IPS-NIHi7 (cell line): ENCODE measurements around the gene CHML.

Experiments used
- DNase-seq: peaks from one replicate; pipeline ENCODE4 v3.0.0; 2012; ENCODE audit warnings: mixed read lengths; ENCODE audit errors: extremely low spot score

The CHML gene

DNA sequence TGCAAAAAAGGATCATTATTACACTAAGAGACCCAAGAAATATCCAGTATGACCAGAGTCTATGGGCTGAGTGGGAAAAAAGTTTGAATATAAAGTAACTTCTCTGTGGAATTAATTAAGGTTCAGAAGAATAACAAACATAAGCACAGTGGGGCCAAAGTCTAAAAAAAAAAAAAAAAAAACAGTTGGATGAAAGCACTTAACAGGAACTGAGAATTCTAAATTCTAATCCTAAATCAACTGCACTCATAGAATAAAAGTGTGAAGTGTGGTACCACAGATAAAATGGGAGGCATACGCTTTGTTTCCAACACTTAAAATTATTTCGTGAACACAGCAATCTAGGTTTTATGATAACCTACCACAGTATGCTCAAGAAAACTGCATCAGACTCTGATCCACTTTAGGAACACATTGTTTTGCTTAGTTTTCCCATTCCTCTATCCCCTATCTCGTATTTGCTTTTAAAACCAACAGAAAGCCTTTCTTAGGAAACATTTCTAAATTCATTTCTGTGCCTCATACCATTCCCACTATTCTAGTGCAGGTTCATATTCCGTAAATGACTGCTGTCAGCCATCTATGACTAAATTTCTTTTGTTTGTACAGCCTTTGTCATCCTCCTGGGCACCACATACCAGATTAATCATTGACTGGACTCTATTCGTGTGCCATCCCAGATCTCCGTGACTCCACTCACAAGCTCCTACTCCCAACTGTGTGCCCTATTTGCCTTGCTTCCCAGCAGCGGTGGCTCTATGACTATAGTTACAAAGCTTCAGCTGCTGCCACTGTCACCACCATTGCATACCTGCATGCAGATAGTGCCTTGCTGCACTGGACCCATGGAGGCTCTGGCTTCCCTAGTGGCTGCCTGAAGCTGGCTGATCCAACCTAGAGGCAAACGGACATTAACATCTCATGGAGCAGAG is 24.9 kb downstream of the CHML start:
- no peak for DNase-seq

DNA sequence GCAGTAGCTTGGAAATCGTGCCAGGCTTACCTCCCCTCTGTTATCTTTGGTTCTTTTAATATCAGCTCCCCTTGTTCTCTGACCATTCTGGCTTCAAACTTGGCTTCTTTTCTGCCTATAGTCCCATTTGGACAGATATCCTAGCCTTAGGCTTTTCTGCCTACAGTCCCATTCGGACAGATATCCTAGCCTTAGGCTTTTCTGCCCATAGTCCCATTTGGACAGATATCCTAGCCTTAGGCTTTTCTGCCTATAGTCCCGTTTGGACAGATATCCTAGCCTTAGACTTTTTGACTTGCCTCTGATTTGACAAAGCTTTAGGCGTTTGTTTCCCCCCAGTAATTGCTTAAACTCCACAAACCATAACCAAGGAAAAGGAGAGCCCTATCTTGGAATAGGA is 25.6 kb downstream of the CHML start:
- DNase-seq: no peak

- no peak for DNase-seq
Measured at GRCh38 chr1:241614144-241614543, 26.0 kb downstream of the CHML start.

DNA sequence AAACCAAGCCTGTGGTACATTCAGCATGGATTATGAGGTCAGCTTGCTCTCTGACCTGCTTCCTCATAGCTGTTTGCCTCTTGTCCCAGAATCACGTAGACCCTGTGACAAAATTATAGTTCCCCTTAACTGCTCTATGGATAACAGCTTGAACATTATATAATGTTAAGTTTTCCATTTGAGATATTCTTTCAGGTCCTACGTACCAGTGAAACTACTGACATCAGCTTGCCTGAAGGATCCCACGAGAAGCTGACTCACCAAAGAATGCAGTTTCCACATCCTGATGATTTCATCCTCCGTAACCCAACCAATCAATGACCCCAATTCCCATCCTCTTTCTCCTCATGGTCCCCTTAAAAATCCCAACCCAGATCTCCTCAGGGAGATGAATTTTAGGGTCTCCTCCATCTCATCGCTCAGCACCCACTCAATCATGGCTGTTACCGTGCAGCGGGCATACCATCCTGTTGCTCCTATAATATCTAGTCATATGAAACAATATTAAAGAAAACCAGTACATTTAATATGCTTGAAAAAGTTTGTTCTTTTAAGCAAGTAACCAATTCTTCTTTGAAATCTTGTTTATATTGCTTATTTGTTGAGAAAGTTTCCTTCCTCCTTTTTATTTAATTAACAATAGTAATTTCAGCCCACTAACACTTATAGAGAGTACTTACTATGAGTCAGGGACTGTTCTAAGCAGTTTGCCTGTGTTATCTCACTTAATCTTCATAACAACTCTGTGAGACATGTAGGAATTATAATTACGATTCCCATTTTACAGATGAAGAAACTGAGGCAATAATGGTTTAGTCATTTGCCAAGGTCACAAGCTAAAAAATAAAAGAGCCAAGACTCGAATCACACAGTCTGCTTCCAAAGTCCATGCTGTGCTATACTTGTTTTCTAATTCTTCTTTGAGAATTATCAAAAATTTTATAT is 27.4 kb downstream of the CHML start:
- DNase-seq: no peak

DNA sequence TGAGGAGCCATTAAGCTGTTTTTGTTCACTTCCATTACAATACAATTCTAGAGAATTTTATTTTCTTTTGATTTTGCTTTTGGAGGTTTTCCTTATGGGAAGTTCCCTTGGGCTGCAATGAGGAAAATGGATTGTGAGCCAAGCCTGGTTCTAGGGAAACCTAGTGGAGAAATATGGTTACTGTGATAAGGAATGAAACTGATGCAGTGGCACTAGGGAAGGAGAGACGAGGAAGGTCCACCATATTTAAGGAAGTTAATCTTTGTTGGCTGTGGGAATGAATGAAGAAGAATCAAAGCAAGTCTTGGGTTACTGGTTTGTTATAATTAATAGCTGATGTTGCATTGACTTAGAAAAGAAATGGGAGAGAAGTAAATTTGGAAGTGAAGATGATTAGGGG is 28.4 kb downstream of the CHML start:
- no peak for DNase-seq

- peak; percentile 33 for DNase-seq
Measured at GRCh38 chr1:241611063-241611462, 29.1 kb downstream of the CHML start.

DNA sequence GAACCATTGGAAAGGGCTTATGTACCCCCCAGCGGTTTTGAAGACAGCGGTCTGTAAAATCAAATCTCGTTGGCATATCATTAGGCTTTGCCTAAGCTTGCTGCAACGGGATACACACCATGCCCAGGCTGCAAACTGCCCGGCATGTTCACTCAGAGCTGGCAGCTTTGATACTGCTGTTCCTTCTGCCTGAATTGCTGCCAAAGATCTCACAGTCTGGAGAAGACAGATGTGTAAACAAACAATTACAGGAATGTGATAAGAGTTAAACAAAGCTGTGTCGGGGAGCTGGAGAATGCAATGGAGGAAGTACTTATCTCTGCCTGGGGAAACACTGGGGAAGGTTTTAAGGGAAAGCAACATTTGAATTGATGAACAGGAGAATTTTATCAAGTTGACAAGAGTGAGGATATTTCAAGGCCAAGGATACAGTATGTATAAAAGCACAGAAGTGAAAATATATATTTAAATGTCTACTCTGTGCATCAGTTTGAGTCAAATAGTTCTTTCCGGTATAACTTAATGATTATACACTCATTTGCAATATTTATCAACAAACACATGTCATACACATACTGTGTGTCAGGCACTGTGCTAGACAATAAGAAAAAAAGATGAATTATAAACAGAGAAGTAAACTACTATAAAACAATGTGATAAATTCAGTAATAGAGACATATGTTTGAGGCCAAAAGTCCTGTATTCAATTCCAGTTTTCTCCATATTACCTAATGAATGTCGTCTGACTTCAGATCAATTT is 29.9 kb downstream of the CHML start:
- no peak for DNase-seq

DNA sequence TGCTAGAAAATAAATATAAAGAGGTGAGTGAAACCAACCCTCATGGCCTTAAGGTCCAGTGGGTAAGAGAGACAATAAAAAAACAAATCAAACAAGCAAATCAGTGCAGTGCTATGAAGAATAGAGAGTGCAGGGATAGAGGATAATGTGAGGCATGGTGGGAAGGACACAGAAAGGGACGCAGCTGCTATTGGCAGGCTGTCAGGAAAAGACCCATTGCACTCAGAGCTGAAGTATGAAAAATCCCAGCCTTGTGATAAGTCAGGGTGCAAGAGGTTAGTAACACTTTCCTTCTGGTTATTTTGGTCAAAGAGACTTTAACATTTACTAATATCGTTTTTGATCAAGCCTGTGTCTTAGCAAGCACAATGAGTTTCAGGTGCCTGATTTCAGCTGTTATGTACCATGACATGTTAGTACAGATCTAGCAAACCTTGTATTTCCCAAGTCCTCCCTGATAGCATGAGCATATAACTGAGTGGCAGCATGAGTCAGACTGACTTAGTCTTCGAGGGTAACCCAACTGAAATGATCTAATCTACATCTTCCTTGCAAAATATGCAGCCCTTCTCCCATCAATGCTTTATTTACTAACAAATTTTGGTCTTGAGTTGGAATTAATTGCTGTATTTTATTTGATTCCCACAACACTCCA is 31.7 kb downstream of the CHML start:
- no peak for DNase-seq

GRCh38 chr1:241607497-241607896 is 32.7 kb downstream of the CHML start:
- DNase-seq: no peak

DNA sequence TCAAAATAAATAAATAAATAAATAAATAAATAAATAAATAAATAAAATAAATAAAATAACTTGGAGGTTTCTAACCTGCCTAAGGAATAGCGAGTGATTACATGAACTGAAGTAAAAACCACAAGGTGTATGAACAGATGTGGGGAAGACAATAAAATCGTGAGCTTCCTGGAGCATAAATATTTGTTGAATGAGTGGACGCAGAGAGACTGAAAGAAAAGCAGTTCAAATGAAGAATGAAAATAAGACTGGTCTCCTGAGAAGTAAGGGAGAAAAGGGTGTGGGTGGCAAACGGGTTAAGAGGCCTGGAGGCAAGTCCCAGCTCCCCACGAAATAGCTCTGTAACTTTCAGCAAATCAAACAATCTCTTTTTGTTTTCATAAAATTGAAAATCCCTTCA is 33.6 kb downstream of the CHML start:
- no peak for DNase-seq

DNA sequence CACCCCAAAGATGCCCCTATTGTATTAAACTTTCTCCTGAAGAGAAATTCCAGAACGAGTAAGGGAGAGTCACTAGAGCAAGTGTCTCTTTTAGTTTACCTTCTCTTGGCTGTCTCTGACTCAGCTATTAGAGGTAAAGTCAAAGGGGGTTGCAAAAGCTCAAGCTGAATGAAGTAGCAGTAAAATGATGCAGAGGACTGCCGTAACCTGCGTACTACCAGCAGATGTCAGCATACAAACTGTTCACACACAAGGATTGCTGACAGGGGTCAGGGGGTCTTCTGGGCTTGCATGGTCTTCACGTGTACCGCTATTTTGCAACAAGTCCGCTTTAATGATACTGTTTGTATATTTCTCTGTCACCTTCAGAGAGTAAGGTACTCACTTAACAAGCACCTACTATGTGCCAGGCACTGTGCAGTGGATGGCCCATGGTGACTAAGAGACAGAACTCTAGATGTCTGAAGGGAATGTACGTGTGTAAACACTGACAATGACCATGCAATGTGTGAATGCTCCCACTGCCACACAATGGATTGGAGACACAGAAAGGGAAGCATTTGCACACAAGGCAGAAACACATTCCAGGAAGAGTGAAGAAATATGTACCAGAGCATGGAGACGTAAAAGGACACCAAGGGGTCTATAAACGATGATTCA is 34.9 kb downstream of the CHML start:
- peak; percentile 65 for DNase-seq

DNA sequence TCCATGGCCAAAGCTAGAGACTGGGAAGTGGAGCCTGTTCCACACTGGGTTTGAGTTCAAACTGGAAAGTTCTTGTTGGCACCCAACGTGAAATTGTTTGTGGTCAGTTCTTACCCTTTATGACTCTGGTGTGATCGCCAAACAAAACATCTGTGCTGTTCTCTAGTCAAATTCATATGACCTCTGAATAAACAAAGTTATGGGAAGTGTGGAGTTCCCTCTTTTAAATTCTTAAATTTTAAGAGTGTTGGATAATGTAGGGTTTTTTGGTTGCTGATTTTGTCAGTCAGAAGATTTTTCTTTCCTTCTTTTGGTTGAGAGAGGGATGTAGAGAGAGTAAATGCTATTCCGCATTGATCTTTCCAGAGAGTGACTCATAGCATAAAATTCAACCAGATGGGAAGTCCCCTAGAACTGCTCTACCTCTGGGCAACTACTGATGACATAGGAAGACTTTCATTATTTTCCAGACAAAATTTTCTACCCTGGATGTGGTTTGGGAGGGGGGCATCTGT is 36.4 kb downstream of the CHML start:
- DNase-seq: no peak

DNA sequence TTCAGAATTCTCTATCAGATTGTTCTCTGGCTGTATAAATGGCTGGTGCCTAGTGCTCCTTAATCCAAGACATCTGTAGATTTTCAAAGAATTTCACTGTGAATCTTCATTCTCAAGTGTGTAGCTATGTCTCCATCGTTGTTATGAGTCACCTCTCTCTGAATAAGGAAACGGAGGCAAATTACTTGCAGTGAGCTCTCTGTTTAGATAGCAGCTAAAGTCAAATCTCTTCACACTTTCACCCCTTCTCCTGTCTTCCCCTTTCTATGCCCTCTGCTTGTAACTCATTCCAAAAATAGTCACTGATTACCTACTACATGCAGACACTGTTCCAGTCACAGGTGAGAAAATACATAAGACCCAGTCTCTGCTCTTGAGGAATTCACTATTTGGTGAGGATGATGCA is 39.7 kb downstream of the CHML start:
- DNase-seq: no peak

- no peak for DNase-seq
Measured at GRCh38 chr1:241598249-241598648, 41.9 kb downstream of the CHML start.

DNA sequence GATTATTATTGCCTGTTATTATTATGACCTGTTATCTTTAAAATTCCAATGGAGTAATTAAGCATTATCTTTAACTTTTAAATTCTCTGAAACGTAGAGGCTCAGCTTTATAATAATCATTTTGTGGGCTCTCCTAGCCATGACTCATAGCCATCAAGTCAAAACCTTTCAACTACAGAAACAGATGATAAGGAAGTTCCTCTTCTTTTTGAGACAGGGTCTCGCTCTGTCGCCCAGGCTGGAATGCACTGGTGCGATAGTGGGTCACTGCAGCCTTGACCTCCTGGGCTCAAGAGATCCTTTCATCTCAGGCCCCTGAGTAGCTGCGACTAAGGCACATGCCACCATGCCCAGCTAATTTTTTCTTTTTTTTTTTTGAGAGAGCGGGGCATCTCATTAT is 43.5 kb downstream of the CHML start:
- DNase-seq: no peak

- DNase-seq: no peak
Measured at GRCh38 chr1:241593186-241593585, 47.0 kb downstream of the CHML start.

DNA sequence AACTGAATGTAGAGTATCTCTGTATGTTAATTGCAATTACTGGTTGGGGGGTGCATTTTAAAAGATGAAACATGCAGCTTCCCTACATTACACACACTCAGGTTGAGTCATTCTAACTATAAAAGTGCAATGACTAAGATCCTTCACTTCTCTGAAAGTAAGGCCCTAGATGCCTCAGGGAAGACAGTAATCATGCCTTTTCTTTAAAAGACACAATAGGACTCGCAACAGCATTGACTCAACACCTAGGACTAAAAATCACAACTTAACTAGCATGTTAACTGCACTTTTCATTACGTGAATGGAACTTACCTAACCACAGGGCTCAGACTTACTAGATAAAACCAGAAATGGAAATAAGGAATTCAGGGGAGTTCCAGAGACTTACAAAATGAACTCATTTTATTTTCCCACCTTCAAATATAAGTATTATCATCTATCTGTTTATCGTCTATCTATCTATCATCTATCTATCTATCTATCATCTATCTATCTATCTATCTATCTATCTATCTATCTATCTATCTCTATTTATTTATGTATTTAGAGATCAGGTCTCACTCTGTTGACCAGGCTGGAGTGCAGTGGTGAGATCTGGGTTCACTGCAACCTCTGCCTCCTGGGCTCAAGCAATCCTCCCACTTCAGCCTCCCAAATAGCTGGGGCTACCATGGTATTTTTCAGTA is 47.8 kb downstream of the CHML start:
- DNase-seq: no peak

- DNase-seq: no peak
Measured at GRCh38 chr1:241591736-241592135, 48.4 kb downstream of the CHML start.

DNA sequence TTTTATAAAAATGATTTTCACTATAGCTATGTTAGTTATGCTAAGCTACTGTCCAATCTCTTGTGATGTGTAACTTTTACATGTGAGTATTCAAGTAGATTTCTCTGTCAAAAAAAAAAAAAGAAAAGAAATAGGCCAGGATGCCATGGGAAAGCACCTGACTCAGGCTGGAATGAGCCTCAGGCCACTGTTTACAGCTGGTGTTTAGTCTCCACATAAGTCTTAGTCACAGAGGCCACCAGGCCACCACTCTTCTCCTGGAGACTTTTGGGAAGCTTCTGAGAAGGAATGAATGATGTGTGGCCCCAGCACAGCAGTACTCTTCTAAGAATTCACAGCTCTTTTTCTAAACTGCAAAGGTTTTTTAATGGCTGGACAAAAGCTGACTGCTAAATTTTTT is 48.9 kb downstream of the CHML start:
- no peak for DNase-seq

- DNase-seq: no peak
Measured at GRCh38 chr1:241590719-241591118, 49.5 kb downstream of the CHML start.
